ENCODE data around the gene PRDX1. TPM values are rescaled to one million over a fixed set of nuclear protein-coding genes. Genes with fewer than 3 reads are reported as not detected.

Gene PRDX1
- total and polyA plus RNA-seq, 2 experiments from 2014 or later: 1,070 to 2,149 TPM

DNA sequence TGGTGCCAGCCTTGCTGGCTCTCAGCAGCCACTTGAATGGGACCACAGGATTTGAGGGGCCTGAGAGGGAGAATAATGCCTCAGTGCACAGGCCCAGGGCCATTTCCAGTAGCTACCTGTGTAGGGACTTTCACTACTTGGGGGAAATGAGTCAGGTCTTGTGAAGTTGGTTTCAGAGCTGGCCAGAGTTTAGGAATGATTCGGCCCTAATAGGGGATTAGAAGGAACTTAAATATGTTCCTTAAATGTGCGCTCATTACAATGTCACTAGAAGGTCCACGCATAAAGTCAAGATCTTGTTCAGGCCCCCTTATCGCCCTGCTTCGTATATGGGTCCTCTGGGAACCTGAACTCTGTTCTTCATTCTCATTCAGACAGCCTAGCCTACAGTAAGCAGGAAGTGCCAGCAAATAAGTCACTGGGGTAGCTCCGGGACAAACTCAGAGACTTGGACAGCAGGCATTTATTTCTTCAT is 23.4 kb upstream of the PRDX1 start:
- no peak overlapping the region for H3K4me3 Mint-ChIP-seq
- 0 out of 2 replicates have a peak, but pooled peaks cover 2% of the 10 kb centered on the region for H3K9me2 ChIP-seq (ENCODE audit: insufficient read depth)
- no peak overlapping the region for H3K4me2 ChIP-seq
- DNase-seq (ENCODE audit: low spot score): no peak
- H3K27ac ChIP-seq (ENCODE audit: low read depth): no peak overlapping the region
- ATAC-seq: no peak
- no peaks in the 10 kb centered on the region for H3K36me3 ChIP-seq (ENCODE audit: insufficient read depth)
- peak overlapping the region; percentile 86 for H2AFZ ChIP-seq
- no peaks in the 10 kb centered on the region for H4K20me1 ChIP-seq (replicated peaks; ENCODE audit: insufficient read depth)
- no peaks in the 10 kb centered on the region for H3K27me3 ChIP-seq (ENCODE audit: insufficient read depth)
- no peak overlapping the region for H3K4me3 ChIP-seq
- H3K4me1 ChIP-seq (ENCODE audit: insufficient read depth): peaks cover 8% of the 10 kb centered on the region; the same call in 1 of the 2 replicates
- H3F3A ChIP-seq (replicated peaks; ENCODE audit: low read depth): peaks cover 2% of the 10 kb centered on the region; the same call in 1 of the 2 replicates
- TF ChIP-seq JUNB (IDR thresholded peaks at IDR 0.05; ENCODE audit: unreplicated experiment) (no peak), NANOG (IDR thresholded peaks at IDR 0.05; ENCODE audit: borderline replicate concordance) (no peak), ZNF114 (CRISPR knock-in tag; IDR thresholded peaks at IDR 0.05) (no peak), POLR2AphosphoS5 (IDR thresholded peaks at IDR 0.05; ENCODE audit: low read depth) (no peak), EZH2 (IDR thresholded peaks at IDR 0.05; ENCODE audit: low read depth, unreplicated experiment) (no peak), CREB1 (CRISPR knock-in tag; IDR thresholded peaks at IDR 0.05; ENCODE audit: low read depth) (no peak), STAT1 (IDR thresholded peaks at IDR 0.05; ENCODE audit: unreplicated experiment) (no peak), EZH2phosphoT487 (IDR thresholded peaks at IDR 0.05; ENCODE audit: unreplicated experiment) (no peak), ZNF331 (CRISPR knock-in tag; IDR thresholded peaks at IDR 0.05; ENCODE audit: low read depth) (no peak)
- TF ChIP-seq, protein P1, sequence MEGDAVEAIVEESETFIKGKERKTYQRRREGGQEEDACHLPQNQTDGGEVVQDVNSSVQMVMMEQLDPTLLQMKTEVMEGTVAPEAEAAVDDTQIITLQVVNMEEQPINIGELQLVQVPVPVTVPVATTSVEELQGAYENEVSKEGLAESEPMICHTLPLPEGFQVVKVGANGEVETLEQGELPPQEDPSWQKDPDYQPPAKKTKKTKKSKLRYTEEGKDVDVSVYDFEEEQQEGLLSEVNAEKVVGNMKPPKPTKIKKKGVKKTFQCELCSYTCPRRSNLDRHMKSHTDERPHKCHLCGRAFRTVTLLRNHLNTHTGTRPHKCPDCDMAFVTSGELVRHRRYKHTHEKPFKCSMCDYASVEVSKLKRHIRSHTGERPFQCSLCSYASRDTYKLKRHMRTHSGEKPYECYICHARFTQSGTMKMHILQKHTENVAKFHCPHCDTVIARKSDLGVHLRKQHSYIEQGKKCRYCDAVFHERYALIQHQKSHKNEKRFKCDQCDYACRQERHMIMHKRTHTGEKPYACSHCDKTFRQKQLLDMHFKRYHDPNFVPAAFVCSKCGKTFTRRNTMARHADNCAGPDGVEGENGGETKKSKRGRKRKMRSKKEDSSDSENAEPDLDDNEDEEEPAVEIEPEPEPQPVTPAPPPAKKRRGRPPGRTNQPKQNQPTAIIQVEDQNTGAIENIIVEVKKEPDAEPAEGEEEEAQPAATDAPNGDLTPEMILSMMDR (conservative IDR thresholded peaks at IDR 0.05; ENCODE audit: low read depth in 2 of 2): no peak
- TF ChIP-seq, protein P2, sequence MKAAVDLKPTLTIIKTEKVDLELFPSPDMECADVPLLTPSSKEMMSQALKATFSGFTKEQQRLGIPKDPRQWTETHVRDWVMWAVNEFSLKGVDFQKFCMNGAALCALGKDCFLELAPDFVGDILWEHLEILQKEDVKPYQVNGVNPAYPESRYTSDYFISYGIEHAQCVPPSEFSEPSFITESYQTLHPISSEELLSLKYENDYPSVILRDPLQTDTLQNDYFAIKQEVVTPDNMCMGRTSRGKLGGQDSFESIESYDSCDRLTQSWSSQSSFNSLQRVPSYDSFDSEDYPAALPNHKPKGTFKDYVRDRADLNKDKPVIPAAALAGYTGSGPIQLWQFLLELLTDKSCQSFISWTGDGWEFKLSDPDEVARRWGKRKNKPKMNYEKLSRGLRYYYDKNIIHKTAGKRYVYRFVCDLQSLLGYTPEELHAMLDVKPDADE (IDR thresholded peaks at IDR 0.05): no peak
- TF ChIP-seq, protein P3, sequence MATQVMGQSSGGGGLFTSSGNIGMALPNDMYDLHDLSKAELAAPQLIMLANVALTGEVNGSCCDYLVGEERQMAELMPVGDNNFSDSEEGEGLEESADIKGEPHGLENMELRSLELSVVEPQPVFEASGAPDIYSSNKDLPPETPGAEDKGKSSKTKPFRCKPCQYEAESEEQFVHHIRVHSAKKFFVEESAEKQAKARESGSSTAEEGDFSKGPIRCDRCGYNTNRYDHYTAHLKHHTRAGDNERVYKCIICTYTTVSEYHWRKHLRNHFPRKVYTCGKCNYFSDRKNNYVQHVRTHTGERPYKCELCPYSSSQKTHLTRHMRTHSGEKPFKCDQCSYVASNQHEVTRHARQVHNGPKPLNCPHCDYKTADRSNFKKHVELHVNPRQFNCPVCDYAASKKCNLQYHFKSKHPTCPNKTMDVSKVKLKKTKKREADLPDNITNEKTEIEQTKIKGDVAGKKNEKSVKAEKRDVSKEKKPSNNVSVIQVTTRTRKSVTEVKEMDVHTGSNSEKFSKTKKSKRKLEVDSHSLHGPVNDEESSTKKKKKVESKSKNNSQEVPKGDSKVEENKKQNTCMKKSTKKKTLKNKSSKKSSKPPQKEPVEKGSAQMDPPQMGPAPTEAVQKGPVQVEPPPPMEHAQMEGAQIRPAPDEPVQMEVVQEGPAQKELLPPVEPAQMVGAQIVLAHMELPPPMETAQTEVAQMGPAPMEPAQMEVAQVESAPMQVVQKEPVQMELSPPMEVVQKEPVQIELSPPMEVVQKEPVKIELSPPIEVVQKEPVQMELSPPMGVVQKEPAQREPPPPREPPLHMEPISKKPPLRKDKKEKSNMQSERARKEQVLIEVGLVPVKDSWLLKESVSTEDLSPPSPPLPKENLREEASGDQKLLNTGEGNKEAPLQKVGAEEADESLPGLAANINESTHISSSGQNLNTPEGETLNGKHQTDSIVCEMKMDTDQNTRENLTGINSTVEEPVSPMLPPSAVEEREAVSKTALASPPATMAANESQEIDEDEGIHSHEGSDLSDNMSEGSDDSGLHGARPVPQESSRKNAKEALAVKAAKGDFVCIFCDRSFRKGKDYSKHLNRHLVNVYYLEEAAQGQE (IDR thresholded peaks at IDR 0.05; ENCODE audit: unreplicated experiment): no peak
- TF ChIP-seq, protein P4, sequence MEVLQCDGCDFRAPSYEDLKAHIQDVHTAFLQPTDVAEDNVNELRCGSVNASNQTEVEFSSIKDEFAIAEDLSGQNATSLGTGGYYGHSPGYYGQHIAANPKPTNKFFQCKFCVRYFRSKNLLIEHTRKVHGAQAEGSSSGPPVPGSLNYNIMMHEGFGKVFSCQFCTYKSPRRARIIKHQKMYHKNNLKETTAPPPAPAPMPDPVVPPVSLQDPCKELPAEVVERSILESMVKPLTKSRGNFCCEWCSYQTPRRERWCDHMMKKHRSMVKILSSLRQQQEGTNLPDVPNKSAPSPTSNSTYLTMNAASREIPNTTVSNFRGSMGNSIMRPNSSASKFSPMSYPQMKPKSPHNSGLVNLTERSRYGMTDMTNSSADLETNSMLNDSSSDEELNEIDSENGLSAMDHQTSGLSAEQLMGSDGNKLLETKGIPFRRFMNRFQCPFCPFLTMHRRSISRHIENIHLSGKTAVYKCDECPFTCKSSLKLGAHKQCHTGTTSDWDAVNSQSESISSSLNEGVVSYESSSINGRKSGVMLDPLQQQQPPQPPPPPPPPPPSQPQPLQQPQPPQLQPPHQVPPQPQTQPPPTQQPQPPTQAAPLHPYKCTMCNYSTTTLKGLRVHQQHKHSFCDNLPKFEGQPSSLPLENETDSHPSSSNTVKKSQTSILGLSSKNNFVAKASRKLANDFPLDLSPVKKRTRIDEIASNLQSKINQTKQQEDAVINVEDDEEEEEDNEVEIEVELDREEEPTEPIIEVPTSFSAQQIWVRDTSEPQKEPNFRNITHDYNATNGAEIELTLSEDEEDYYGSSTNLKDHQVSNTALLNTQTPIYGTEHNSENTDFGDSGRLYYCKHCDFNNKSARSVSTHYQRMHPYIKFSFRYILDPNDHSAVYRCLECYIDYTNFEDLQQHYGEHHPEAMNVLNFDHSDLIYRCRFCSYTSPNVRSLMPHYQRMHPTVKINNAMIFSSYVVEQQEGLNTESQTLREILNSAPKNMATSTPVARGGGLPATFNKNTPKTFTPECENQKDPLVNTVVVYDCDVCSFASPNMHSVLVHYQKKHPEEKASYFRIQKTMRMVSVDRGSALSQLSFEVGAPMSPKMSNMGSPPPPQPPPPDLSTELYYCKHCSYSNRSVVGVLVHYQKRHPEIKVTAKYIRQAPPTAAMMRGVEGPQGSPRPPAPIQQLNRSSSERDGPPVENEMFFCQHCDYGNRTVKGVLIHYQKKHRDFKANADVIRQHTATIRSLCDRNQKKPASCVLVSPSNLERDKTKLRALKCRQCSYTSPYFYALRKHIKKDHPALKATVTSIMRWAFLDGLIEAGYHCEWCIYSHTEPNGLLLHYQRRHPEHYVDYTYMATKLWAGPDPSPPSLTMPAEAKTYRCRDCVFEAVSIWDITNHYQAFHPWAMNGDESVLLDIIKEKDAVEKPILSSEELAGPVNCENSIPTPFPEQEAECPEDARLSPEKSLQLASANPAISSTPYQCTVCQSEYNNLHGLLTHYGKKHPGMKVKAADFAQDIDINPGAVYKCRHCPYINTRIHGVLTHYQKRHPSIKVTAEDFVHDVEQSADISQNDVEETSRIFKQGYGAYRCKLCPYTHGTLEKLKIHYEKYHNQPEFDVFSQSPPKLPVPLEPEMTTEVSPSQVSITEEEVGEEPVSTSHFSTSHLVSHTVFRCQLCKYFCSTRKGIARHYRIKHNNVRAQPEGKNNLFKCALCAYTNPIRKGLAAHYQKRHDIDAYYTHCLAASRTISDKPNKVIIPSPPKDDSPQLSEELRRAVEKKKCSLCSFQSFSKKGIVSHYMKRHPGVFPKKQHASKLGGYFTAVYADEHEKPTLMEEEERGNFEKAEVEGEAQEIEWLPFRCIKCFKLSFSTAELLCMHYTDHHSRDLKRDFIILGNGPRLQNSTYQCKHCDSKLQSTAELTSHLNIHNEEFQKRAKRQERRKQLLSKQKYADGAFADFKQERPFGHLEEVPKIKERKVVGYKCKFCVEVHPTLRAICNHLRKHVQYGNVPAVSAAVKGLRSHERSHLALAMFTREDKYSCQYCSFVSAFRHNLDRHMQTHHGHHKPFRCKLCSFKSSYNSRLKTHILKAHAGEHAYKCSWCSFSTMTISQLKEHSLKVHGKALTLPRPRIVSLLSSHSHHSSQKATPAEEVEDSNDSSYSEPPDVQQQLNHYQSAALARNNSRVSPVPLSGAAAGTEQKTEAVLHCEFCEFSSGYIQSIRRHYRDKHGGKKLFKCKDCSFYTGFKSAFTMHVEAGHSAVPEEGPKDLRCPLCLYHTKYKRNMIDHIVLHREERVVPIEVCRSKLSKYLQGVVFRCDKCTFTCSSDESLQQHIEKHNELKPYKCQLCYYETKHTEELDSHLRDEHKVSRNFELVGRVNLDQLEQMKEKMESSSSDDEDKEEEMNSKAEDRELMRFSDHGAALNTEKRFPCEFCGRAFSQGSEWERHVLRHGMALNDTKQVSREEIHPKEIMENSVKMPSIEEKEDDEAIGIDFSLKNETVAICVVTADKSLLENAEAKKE (CRISPR knock-in tag; IDR thresholded peaks at IDR 0.05): no peak
- H3K27me3 Mint-ChIP-seq (ENCODE audit: insufficient read depth, low read depth, poor library complexity): no peaks in the 10 kb centered on the region
- H3K9me3 Mint-ChIP-seq: no peaks in the 10 kb centered on the region
- H3K27ac Mint-ChIP-seq: no peak overlapping the region
- H3K79me2 ChIP-seq (replicated peaks; ENCODE audit: insufficient read depth): no peaks in the 10 kb centered on the region
- H3K36me3 Mint-ChIP-seq (ENCODE audit: low read depth): no peaks in the 10 kb centered on the region; the same call in 2 of the 3 replicates
- peaks cover 9% of the 10 kb centered on the region; the same call in 2 of the 3 replicates for H3K4me1 Mint-ChIP-seq
